ENCODE data around the gene NFIL3.
A peak's percentile ranks its signal among the peaks of the same experiment; 100 is the strongest.
"Not testable (repeated sequence)": the region's sequence is repeated elsewhere in the genome, so short reads cannot be mapped to it uniquely, and the experiment has no call there.

NFIL3 gene

DNA sequence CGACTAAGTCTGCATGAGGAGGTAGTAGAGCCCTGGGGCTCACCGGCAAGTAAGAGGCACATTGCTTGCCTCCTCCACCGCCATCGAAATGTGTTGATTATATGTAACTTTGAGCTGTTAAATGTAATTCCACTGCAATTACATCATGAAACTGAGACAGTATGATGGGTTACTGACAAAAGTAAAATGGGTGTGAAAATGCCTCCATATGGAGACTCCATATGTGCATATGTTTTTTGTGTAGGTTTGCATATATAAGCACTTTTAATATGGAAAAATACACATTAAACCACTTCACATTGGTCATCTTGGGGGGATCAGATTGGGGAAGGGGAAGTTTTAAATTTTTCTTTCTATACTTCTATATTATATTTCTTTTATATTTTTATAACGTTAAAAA, 29.8 kb downstream of the NFIL3 start:
- no peak for DNase-seq

DNA sequence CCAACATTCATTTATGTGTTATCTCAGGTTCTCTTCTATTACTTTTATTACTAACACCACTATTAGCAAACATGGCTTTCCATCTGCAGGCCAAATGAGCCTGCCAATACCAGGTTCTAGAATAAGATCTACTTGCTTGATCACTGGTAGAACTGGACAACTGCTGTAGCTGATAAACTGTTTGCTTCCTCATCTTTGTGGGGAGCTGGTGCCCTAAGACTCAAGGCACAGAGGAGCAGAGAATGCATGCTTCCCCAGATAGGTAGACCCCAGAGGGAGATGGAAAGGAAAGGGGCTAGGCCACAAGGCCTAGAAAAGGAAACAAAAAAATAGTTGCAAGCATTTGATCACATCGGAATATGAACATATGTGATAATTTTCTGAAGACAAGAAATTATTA, 31.2 kb downstream of the NFIL3 start:
- no peak for DNase-seq

DNA sequence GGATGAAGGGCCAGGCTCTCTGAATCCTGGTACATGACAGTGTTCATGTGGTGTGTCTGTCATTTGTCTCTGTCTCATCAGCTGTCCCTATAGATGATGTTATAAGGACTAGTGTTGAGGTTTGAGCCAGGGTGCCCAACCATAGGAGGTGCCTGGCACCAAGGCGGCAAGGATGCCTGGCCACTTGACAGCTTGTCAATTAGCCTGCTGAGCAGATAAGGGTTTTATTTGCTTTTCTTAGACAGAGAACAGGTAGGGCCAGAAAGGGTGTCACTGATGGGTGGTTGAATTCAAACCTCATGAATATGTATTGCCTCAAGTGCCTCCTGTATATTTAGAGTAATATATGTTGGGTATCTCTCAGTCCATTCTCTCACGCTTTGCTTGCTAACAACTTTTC, 31.8 kb downstream of the NFIL3 start:
- DNase-seq: no peak

DNA sequence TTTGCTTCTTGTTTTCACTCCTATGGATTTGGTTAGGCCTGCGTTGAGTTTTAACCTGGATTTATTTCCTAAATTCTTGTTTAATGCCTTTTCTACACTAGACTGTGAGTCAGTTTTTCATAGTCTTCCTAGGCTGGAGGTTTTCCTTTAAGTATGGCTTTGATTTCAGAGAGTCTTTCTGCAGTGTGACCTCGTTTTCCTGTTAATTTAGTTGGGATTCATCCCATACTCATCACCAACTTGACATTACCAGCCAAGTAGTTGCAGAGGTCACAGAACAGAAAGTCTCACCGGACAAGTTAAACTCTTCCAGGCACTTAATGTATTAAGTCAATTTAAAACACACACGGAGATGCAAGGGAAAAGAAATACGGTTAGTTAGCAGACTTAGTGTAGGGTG, 32.2 kb downstream of the NFIL3 start:
- DNase-seq: no peak

DNA sequence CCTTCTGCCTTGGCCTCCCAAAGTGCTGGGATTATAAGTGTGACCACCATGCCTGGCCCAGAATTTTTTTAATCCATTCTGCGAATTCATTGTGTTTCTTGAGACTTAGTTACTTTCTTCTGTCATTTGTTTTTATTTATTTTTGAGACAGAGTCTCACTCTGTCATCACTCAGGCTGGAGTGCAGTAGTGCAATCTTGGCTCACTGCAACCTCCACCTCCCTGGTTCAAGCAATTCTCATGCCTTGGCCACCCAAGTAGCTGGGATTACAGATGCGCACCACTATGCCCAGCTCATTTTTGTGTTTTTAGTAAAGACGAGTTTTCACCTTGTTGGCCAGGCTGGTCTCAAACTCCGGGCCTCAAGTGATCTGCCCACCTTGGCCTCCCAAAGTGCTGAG, 33.9 kb downstream of the NFIL3 start:
- not testable (repeated sequence) for DNase-seq

DNA sequence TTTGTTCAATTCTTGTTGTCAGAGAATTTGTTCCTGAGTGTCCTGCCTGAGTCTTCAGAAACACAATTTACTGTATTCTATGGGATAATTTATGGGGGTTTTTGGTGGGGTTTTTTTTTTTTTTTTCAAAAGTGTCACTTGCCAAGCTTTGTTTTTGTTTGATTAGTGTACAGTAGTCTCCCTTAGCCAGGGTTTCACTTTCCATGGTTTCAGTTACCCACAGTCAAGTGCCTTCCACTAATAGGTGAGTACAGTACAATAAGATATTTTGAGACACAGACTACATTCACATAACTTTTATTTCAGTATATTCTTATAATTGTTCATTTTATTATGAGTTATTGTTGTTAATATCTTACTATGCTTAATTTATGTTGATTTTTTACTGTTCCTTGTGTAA, 36.9 kb downstream of the NFIL3 start:
- DNase-seq: no peak

DNA sequence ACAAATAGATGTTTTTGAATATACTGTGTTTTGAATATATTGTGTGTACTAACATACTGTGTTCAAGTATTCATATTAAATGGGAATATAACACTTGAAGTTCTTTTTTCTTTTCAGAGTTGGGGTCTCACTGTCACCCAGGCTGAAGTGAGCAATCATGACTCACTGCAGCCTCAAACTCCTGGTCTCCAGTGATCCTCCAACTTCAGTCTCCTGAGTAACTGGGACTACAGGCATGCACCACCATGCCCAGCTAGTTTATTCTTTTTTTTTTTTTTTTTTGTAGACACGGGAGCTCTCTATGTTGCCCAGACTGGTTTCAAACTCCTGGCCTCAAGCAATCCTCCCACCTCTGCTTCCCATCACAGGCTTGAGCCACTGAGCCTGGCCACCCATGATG, 38.7 kb downstream of the NFIL3 start:
- no peak for DNase-seq

DNA sequence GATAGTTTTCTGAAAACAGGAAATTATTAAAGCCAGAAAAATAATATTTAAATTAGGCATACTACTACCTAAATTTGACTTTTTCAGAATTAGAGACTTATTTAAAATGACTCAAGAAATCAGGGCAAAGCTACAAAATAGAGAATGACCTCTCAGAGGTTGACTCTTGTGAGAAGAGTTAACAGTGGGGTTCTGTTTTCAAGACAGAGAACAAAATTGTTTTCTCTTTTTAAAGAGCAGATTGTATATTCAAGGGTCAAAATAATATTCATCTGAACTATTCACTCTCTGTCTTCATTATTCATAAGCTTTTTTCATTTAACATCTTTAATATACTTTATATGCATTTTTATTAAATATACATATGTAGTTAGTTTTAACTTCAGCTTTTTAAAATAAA, 40.1 kb downstream of the NFIL3 start:
- no peak for DNase-seq

DNA sequence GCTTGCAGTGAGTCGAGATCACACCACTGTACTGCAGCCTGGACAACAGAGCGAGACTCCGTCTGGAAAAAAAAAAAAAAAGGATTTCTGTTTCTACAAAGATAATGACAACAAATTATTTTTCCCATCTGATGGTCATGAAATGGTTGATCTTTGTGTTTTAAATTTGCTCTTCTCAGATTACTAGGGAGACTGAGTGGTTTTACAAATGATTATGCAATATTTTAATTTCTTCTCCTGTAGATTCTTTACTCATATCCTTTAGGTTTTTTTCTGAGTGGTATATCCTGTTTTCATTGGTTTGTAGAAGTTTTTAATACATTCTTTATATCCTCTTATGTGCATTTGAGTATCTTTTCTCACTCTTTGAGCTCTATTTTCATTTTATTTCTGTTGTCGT, 41.3 kb downstream of the NFIL3 start:
- no peak for DNase-seq

DNA sequence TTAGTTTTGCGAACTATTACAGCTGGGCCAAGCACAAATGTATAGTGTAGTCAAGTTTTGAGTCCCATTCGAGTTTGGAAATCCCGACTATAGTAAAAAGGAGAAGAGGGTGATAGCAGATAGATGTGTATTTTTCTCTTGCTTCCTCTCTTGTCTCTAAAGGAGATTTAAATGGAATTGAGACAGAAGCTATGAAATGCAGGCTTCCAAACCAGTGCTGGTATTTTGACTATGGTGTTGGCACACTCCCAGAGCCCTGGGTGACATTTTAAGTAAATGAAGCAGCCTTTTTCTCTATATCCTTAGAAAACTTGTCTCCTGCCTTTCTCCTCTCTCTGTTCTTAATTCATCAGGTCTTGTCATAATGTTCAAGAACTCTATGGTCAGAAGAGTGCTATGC, 44.2 kb downstream of the NFIL3 start:
- DNase-seq: no peak

DNA sequence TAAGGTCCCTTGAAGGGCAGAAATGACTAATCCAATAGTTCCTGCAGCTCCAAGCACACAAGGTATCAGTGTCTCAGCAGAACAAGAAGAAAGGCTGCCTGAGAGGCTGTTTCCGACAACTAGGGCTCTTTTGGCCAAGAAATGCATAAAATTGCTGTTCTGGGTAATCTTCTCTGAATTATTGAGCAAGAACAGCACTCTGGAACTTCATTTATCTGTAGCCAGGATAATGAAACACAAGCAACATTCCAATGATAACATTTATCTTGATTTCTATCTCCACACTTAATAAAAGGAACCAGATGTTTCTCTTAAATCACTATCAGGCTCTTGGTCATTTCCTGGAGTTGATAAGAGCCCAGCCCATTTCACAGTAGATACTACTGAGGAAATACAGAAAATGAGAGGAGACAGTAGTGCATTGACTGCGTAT, 44.9 kb downstream of the NFIL3 start:
- no peak for DNase-seq

DNA sequence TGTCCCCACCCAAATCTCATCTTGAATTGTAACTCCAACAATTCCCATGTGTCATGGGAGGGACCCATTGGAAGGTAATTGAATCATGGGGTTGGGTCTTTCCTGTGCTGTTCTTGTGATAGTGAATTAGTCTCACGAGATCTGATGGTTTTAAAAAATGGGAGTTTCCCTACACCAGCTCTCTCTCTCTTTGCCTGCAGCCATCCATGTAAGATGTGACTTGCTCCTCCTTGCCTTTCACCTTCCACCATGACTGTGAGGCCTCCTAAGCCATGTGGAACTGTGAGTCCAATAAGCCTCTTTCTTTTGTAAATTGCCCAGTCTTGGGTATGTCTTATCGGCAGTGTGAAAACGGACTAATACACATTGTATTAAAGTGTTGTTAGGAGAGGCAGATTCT, 45.6 kb downstream of the NFIL3 start:
- DNase-seq: not testable (repeated sequence)

DNA sequence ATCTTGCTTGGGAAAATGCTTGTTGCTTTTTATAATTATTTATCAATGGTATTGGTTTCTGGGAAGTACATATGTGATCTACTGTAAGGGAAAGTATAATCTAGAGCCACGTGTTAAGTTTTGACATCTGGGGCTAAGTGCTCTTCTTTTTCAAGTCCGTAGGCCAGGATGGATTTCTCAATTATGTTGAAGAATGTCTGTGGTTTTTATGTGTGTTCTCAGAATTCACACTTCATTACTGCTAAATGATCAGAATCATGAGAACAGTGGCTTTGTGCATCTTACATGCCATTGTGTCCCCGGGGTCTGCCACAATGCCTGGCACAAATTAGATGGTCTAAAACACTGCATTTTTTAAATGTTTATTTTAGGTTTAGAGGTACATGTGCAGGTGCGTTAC, 47.4 kb downstream of the NFIL3 start:
- no peak for DNase-seq

DNA sequence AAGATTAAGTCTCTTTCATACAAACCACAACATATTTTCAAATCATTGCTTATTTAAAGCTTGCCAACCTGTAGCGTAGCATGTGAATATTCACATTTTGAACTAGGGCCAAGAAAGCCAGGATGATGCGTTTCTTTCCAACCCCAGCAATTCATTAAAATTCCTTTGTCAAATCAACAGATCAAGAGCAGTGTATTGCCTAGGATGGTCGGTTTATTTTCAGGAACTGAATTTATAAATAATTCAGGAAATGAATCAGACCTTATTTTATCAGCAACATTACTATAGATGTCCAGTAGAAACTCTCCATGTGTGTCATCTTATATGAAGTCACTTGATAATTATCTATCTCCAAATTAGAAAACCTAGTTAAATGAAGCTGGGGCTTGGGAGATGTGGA, 48.7 kb downstream of the NFIL3 start:
- no peak for DNase-seq

DNA sequence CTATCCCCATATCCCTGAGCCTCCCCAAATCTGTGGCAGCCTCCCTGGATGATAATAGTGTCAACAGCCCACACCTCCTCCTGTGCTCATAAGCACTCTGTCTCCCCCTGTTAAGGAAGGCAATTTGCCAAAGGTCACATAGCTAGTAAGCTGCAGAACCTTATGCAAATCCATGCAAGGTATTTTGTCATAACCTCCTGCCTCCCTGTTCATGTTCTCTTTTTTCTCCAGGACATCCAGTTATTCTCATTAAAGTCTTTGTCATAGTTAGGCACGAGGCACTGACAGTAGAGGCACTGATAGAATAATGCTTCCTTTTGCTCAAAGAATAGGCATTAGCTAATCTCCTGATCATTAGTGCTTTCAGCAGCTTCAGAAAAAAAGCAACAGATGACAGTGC, 51.7 kb downstream of the NFIL3 start:
- DNase-seq: no peak

DNA sequence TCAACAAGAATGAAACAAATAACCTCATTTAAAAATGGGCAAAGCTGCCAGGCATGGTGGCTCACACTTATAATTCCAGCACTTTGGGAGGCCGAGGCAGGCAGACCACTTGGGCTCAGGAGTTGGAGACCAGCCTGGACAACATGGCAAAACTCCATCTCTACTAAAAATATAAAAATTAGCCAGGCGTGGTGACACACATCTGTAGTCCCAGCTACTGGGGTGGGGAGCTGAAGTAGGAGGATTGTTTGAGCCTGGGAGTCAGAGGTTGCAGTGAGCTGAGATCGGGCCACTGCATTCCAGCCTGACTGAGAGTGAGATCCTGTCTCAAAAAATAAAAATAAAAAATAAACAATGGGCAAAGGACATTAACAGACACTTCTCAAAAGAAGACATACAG, 53.6 kb downstream of the NFIL3 start:
- not testable (repeated sequence) for DNase-seq

DNA sequence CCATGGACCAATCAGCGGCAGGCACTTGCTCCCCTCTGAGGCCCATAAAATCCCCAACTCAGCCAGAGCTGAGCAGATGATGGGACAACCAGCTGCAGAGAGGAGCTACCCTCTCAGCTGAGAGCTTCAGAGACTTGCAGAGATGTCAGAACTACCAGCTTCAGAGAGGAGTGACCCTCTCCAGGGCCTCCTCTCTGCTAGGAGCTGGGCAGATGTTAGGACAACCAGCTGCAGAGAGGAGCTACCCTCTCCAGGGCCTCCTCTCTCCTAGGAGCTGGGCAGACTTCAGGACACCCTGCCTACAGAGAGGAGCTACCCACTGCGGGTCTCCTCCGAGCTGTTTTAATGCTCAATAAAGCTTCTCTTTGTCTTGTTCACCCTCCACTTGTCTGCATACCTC, 58.9 kb downstream of the NFIL3 start:
- DNase-seq: no peak

DNA sequence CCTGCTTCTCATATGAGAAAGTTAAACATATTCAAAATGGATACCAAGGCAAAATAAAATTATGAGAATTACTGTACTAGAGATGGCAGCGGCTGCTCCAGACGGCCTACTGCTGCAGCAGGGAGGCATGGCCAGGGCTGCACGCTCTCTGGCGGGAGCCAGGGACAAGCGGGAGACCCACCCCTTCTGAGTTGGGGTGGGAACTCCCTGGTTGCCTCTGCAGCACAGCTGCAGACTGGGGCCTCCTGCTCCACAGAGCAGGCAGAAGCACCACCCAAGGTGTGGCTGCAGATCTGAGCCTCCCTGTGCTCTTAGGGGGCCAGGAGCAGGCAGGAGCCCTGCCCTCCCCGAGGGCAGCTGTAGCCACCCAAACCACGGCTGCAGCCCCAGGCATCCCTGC, 59.6 kb downstream of the NFIL3 start:
- no peak for DNase-seq

DNA sequence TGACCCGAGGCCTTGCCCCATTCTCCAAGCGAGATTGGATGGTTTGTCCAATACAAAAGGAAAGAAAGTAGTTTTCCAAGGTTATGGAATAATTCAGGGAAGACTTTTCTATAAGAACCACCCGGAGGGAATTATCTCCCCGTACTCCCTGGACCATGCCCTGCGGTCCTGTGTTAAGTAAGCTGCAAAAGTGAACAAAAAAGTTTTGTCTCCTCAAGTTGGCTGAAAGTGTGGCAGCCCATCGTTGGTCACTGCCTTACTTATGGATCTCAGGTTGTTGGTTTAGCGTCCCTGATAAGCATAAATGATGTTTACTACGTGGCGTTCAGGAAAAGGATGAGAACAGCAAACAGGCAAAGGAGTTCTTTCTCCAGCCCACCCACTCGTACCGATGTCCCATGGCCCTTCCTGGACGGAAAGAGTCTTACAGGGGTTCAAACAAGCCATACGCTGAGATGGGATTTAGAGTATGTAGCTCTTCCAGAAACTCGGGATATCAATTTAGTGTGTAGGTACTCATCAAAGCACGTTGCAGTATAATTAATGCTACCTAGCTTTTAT, 61.5 kb downstream of the NFIL3 start:
- DNase-seq: no peak

DNA sequence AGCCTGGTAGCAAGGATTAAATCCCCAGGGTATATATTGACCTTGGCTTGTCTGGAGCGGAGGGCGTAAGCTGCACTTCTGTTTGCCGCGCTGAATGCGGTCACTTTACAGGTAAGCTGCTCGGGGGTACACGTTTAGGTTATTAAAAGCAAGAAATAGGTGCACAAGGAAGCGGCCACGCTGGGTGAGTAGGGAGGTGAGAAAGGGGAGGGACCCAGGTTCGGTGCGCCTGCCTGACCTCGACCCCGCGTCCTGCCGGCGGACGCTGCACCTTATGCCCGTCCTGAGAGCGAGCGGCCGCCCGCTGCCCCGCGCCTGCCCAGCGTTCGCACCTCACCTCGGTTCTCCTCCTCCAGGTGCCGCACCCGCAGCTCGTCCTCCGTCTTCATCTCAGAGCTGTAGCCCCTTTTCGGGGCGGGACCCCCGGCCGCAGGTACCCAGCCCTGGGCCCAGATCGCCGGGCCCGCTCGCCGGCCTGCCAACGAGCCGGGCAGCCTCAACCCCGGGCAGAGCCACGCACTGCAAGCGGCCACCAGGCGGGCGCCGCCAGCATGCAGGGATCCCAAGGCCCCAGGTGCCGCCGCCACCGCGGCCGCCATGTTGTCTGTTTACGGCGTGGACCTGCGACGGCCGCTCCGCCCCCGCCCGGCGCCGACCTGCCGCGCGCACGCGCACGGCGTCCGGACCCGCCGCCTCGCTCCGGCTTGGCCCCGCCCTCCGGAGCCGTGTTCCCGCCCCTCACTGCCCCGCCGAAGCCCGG, 62.2 kb downstream of the NFIL3 start, which contains the start of gene AUH:
Gene AUH (minus strand): TSS at position 628 of the 760 bp plus-strand sequence. CDS start 29 bp downstream, at position 599.
- DNase-seq: peak; percentile 88 to 90

DNA sequence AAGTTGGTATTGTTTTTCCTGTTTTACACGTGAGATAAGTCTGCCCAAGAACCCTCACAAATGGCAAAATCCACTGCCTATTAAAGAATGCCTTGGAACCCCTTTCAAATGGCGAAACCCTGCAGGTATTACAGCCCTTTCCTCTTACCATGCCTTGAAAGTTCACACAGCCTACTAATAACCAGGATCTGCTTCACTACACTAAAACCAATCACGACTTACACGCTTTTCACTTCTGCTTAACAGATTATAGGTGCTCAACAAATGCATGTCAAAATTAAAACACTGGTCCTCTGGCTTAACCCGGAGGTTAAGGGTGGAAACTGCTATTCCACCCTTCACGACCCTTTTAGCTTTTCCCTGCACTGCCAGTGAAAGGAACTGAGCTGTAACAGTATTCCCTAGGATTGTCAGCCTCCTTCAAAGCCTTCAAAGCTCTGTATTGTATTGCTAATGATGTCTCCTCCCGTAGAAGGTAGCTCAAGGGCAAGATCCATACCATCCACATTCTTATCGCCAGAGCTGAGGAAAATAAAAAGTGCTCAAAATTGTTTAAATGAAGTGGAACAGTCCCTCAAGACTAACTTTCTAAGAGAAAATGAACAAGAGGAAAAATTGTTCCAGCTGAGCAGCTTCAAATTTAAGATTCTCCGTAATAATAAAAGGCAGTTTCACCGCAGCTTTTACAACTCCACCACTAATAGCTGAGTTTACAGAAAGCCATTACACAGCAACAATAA, 62.9 kb downstream of the NFIL3 start:
- no peak for DNase-seq

DNA sequence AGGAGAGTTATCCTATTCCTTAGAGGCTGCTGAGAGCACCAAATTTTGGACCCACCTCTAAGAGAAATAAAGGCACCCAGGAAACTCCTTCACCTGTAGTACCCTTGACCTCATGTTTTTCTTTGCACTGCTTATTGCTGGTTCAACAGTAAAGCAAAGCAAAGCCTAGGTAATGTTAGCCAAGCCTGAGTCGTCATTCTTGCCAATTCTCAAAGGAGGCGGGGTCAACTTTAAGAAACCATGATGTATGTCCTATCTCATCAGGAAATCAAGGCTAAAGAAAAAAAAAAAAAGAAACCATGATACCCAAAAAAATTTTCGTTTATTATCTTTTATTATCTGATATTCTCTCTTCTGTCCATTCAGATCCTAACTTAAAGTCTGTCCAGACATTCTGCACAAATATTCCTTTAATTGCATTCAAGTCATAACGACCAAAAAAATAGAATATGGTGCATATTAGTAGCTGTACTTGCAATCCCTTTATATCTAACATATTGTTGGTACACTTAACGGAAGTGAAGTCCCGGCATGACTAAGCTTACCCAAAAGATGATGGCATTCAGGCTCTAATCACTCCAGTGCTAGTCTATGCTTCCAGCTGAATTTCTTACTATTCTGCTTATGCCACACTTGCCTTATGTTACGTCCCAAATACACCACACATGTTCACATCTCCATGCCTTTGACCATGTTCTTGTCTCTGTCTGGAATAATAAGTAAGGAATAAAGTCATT, 63.7 kb downstream of the NFIL3 start:
- DNase-seq: peak in 1 of 2 experiments; percentile 25

DNA sequence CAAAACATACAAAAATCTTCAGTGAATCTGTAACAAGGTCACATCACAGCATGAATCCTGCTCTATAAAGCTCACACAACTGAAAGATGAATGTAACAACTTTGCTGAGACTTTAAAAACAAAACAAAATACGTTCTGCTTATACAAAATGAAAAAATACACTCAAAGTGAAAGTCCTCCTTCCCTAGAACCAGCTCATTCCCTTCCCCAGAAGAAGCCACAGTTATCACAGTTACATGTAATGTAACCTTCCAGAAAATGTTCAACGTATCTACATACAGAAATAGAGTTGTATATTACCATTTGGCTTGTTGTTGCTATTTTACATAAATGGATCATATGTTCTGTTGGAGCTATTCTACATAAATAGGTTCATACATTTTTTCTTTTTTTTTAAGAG, 64.5 kb downstream of the NFIL3 start:
- no peak for DNase-seq
